HUES6 (cell line): ENCODE results near the gene CYSRT1.
A peak's percentile ranks its signal among the peaks of the same experiment; 100 is the strongest.

Source experiments
- H3K27ac ChIP-seq: 2 replicates; pipeline ENCODE4 v1.7.0; 2013; ENCODE audit warnings: low read depth, mild to moderate bottlenecking, low read length, inconsistent platforms
- H3K27me3 ChIP-seq: 2 replicates; pipeline ENCODE4 v1.6.1; 2013; ENCODE audit warnings: low read length; ENCODE audit not compliant: control insufficient read depth, insufficient read depth
- H3K36me3 ChIP-seq: 2 replicates; pipeline ENCODE4 v1.6.1; 2013; ENCODE audit warnings: low read length; ENCODE audit not compliant: control insufficient read depth, insufficient read depth
- H3K4me1 ChIP-seq: 2 replicates; pipeline ENCODE4 v1.6.1; 2013; ENCODE audit warnings: low read length; ENCODE audit not compliant: control insufficient read depth, insufficient read depth
- H3K4me3 ChIP-seq: 2 replicates; pipeline ENCODE4 v1.5.1; 2013; ENCODE audit warnings: low read depth, low read length
- H3K9ac ChIP-seq: one replicate; pipeline ENCODE4 v1.6.1; 2013; ENCODE audit warnings: mild to moderate bottlenecking, low read length
- H3K9me3 ChIP-seq: 2 replicates; pipeline ENCODE4 v1.6.1; 2013; ENCODE audit warnings: low read depth, low read length; ENCODE audit not compliant: control insufficient read depth, insufficient read depth

The CYSRT1 gene

GRCh38 chr9:137183980-137184595 is 40.9 kb upstream of the CYSRT1 start:
- Histone ChIP-seq H3K4me1 (peaks cover 4% of the 10 kb centered on the region; the same call in 1 of the 2 replicates), H3K9me3 (no peaks in the 10 kb centered on the region), H3K27ac (no peak overlapping the region), H3K9ac (no peak overlapping the region), H3K4me3 (no peak overlapping the region), H3K27me3 (no peaks in the 10 kb centered on the region), H3K36me3 (peaks cover 69% of the 10 kb centered on the region)

DNA sequence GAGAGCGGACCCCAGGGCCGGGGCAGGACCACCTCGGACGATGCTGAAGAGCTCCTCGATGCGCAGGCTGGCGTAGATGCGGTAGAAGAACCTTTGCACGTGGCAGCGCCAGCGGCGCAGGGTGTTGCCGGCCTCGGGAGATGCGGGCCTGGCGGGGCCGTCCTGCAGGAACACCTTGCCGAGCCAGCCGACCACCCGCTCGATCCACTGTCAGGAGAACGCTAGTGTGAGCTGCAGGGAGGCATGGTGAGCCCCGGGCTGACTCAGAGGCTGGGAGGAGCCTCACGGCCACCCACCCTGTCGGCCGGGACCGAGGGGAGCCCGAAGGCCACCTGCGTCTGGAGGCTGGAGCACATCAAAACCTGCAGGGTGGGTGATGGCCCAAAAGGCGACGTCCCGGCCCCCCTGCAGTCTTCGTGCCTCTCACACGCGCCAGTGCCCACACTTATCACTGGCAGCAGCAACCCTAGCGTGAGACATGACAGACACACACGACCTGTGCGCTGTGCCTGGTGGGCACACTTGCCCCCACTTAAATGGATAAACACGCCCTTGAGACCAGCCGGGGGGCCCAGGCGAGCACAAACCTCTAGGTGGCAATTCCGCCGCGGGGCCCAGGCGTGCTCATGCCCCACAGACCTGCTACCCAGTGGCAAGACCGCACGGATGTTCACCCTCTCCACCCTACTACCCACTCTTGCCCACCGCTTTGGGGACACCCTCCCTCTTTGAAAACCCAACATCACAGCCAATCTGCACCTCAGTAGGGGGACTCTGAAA is 39.9 kb upstream of the CYSRT1 start:
- H3K4me3 ChIP-seq: no peak overlapping the region
- no peak overlapping the region for H3K27ac ChIP-seq
- H3K9me3 ChIP-seq: no peaks in the 10 kb centered on the region
- H3K4me1 ChIP-seq: peaks cover 11% of the 10 kb centered on the region
- H3K9ac ChIP-seq: no peak overlapping the region
- H3K27me3 ChIP-seq: no peaks in the 10 kb centered on the region
- peaks cover 64% of the 10 kb centered on the region for H3K36me3 ChIP-seq

- peaks cover 61% of the 10 kb centered on the region for H3K36me3 ChIP-seq
- no peak overlapping the region for H3K9ac ChIP-seq
- peaks cover 11% of the 10 kb centered on the region for H3K4me1 ChIP-seq
- H3K4me3 ChIP-seq: no peak overlapping the region
- H3K9me3 ChIP-seq: no peaks in the 10 kb centered on the region
- no peaks in the 10 kb centered on the region for H3K27me3 ChIP-seq
- no peak overlapping the region for H3K27ac ChIP-seq
Observed at GRCh38 chr9:137185921-137186320, 39.1 kb upstream of the CYSRT1 start.

DNA sequence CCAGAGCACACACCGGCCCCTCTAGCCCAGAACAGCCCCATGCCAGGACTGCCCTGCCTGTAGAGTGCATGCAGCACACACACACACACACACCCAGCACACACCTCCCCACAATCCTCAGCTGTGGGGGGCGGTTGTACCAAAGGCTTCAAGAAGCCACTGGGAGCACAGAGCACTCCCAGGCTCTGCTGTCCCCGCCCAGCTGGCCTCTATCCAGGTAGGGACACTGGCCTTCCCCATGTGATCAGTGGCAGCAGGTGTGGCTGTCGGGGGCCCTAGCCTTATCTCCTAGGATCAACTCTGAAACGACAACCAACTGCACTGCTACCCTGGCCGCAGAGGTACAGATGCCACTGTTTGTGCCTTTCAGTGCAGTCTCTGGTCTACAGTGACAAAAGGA is 38.6 kb upstream of the CYSRT1 start:
- Histone ChIP-seq H3K4me3 (no peak overlapping the region), H3K27ac (no peak overlapping the region), H3K36me3 (peaks cover 63% of the 10 kb centered on the region), H3K9ac (no peak overlapping the region), H3K27me3 (no peaks in the 10 kb centered on the region), H3K9me3 (no peaks in the 10 kb centered on the region), H3K4me1 (peaks cover 11% of the 10 kb centered on the region)

GRCh38 chr9:137187386-137187785 is 37.6 kb upstream of the CYSRT1 start:
- peaks cover 11% of the 10 kb centered on the region for H3K4me1 ChIP-seq
- peaks cover 62% of the 10 kb centered on the region for H3K36me3 ChIP-seq
- peak overlapping the region; percentile 81 for H3K9ac ChIP-seq
- H3K27ac ChIP-seq: no peak overlapping the region
- H3K9me3 ChIP-seq: no peaks in the 10 kb centered on the region
- H3K4me3 ChIP-seq: peak overlapping the region; percentile 95
- H3K27me3 ChIP-seq: no peaks in the 10 kb centered on the region

DNA sequence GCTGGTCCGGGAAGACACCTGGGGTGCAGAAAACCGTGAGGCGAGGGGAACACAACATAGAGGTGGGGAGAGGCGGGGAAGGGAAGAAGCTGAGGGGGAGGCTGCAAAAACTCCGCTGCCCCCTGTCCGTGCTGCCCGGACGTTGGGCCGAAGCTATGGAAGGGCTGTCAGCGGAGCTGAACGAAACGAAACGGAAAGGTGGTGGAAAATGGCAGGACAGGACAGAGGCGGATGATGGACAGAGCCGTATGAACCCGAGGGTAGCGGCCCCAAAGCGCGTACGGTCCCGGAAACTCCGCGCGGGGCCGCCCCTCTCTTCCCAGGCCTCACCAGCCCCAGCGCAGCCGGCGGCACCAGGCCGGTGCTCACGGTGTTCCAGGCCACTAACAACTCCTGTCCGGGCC is 36.9 kb upstream of the CYSRT1 start:
- Histone ChIP-seq H3K9me3 (no peaks in the 10 kb centered on the region), H3K27ac (no peak overlapping the region; the same call in 1 of the 2 replicates), H3K36me3 (peaks cover 55% of the 10 kb centered on the region), H3K27me3 (no peaks in the 10 kb centered on the region), H3K4me3 (peak overlapping the region; percentile 95), H3K9ac (peak overlapping the region; percentile 81), H3K4me1 (peaks cover 11% of the 10 kb centered on the region)

DNA sequence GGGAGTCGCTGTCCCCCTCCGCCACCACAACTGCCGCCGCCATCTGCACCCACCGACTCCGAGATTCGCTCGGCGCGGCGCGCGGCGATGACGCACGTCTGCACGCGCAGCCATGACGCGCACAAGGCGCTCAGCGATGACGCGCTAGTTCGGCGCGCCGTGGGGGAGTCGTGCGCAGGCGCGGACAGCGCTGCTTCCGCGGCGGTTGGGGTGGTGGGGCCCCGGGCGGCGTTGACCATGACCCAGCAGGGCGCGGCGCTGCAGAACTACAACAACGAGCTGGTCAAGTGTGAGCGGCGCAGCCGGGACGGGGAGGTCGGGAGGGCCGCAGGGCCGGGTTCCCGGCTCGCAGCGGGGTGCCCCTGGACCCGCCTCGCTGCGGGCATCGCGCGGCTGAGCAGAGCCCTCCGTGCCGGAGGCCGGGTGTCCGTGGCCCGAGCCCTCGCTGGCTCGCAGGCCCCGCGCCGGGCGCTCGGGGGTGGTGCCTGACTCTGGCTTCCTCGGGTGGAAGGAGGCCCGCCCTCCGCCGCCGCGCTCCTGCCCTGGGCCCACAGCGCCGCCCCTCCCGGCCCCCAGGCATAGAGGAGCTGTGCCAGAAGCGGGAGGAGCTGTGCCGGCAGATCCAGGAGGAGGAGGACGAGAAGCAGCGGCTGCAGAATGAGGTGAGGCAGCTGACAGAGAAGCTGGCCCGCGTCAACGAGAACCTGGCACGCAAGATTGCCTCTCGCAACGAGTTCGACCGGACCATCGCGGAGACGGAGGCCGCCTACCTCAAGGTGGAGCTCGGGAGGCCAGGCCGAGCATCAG is 36.3 kb upstream of the CYSRT1 start, which contains the start of the genes ANAPC2 and SSNA1:
TSS of gene ANAPC2 (minus strand) at position 71 of the 807 bp plus-strand sequence. CDS start at position 43, 28 bp downstream.
TSS of gene SSNA1 (plus strand) at position 187 of the 807 bp plus-strand sequence. CDS start at position 238, 51 bp downstream.
- peak within 1 kb of the TSS; percentile 46; the same call in 1 of the 2 replicates for H3K27ac ChIP-seq
- H3K36me3 ChIP-seq: peaks cover 49% of the 10 kb centered on the region

DNA sequence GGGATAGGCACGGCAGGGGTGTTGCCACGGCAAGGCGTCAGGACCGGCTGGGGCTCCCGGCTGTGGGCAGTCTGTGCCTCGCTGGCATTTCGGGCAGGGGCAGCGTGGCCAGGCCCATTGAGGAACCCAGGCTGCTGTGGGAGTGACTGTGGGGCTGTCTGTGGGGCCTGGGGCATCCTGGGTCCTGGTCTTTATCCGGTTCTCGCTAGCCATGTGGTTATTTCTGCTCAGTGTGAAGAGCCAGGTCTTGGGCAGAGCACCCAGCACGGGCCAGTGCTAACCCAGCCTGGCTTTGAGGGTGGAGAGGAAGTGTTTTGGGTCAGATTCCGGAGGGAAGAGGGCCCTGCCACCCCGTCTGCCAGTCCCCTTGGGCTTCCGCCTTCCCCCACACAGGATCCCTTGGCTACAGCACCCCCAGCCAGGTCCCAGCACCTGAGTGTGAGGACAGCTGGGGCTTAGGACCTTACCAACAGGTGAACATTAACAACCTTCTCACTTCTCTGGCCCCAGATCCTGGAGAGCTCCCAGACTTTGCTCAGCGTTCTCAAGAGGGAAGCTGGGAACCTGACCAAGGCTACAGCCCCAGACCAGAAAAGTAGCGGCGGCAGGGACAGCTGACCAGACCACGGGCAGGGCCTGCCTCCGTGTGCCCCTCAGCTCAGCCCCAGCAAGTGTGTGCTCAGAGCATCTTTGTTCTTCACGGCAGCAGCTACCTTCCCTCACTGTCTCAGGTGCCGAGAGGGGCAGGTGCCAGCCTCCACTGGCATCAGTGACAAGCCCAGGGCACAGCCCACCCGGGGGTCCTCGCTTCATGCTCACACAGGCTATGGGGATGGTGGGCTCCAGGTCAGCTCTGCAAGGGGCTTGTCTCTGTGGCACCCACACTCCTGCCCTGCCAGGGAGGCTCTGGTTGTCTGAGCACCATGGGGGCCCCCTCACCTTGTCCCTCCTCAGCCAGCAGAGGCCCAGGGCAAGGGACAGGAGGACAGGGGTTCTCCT is 35.4 kb upstream of the CYSRT1 start:
- Histone ChIP-seq H3K9ac (peak overlapping the region; percentile 81), H3K27ac (0 out of 2 replicates have a peak overlapping the region, but pooled peaks have one; percentile 46), H3K36me3 (peaks cover 40% of the 10 kb centered on the region), H3K4me3 (peak overlapping the region; percentile 95), H3K27me3 (no peaks in the 10 kb centered on the region), H3K4me1 (peaks cover 17% of the 10 kb centered on the region), H3K9me3 (no peaks in the 10 kb centered on the region)

More for the DNA sequence above, 36.3 kb upstream of the CYSRT1 start, which contains the start of the genes ANAPC2 and SSNA1:
- peak within 1 kb of the TSS; percentile 95 for H3K4me3 ChIP-seq
- peaks cover 11% of the 10 kb centered on the region for H3K4me1 ChIP-seq
- no peaks in the 10 kb centered on the region for H3K9me3 ChIP-seq
- no peaks in the 10 kb centered on the region for H3K27me3 ChIP-seq
- peak within 1 kb of the TSS; percentile 81 for H3K9ac ChIP-seq

DNA sequence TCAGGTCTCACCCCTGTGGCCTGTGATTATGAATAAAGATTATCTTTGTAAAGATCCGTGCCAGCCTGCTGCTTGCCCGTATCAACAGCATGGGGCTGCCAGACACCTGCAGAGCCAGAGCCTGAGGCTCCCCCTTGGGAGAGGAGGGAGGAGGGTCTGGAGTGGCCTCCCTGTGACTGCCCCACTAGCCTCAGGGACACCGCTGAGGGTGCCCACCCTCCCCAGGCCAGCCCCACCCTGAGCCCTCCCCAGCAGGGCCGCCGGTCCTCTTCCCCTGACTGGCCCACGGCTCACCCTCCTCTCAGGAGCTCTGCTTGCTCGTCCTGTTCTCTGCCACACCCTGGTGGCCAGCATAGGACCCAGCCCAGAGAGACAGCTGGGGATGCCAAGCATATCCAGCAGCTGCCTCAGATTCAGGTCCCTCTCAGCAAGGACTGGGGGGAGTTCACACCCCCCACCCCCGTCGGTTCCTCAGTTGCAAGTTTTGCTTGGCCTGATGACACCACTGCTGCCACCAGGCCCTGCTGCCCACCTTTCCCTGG is 34.6 kb upstream of the CYSRT1 start:
- H3K27me3 ChIP-seq: no peaks in the 10 kb centered on the region
- peaks cover 33% of the 10 kb centered on the region for H3K36me3 ChIP-seq
- no peak overlapping the region for H3K4me3 ChIP-seq
- peaks cover 24% of the 10 kb centered on the region for H3K4me1 ChIP-seq
- H3K9ac ChIP-seq: no peak overlapping the region
- no peaks in the 10 kb centered on the region for H3K9me3 ChIP-seq
- H3K27ac ChIP-seq: no peak overlapping the region

DNA sequence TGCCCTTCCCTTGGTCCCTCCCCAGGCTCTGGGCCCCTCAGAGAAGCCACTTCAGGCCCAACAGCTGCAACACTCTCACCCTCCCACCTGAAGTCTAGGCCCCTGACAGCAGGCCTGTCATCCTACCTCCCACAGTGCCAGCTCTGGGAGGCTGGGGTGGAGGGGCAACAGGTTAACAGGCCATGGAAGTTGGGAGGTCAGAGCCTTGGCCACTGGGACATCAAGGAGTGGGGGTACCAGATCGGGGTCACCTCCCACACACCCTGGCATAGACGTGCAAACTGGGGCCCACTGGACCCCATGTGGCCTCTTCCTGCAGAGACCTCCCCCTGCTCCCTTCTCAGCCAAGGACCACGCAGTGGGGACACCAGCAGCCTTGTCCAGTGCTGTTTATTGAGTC is 33.7 kb upstream of the CYSRT1 start:
- peaks cover 24% of the 10 kb centered on the region for H3K4me1 ChIP-seq
- H3K9ac ChIP-seq: no peak overlapping the region
- no peak overlapping the region for H3K27ac ChIP-seq
- H3K36me3 ChIP-seq: peaks cover 25% of the 10 kb centered on the region
- H3K27me3 ChIP-seq: no peaks in the 10 kb centered on the region
- no peaks in the 10 kb centered on the region for H3K9me3 ChIP-seq
- H3K4me3 ChIP-seq: no peak overlapping the region
